ENCODE measurements around the gene SH3PXD2A.

The SH3PXD2A gene

GRCh38 chr10:103570844-103571655 lies 284.3 kb downstream of the SH3PXD2A start:
- TF ChIP-seq, protein P1, sequence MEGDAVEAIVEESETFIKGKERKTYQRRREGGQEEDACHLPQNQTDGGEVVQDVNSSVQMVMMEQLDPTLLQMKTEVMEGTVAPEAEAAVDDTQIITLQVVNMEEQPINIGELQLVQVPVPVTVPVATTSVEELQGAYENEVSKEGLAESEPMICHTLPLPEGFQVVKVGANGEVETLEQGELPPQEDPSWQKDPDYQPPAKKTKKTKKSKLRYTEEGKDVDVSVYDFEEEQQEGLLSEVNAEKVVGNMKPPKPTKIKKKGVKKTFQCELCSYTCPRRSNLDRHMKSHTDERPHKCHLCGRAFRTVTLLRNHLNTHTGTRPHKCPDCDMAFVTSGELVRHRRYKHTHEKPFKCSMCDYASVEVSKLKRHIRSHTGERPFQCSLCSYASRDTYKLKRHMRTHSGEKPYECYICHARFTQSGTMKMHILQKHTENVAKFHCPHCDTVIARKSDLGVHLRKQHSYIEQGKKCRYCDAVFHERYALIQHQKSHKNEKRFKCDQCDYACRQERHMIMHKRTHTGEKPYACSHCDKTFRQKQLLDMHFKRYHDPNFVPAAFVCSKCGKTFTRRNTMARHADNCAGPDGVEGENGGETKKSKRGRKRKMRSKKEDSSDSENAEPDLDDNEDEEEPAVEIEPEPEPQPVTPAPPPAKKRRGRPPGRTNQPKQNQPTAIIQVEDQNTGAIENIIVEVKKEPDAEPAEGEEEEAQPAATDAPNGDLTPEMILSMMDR (IDR thresholded peaks at IDR 0.05) = no peak

DNA sequence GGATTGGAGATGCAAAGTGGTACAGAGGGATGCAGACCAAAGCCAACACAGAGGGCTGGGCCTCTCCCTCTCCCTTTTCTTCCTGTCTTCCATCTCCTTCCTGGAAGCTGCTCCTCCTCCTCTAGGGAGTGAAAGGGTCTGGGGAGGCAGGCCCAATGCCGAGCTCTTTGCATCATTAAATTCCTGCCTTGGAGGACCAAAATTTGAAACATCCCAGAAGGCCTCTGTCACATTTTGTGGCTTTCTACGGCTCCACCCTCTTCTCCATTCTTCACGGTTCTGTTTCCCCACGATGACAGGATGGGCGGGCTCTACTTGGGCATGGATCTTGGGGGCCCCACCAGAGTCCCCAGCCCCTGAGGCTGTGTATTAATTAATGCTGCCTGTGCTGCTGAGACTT lies 285.5 kb downstream of the SH3PXD2A start:
- TF ChIP-seq, protein P1 (IDR thresholded peaks at IDR 0.05) = no peak

DNA sequence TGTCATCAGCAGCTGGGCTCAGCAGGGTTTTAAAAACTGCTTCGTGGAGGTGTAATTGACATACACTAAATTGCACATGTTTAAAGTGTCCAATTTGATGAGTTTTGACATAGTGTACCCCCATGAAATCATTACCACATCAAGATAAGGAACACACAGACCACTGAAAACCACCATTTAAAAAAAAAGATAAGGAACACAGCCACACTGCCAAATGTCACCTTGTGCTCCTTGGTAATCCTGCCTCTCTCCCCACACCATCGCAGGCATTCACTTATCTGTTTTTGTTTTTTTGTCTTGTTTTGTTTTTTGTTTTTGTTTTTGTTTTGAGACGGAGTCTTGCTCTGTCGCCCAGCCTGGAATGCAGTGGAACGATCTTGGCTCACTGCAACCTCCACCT lies 286.9 kb downstream of the SH3PXD2A start:
- TF ChIP-seq, protein P1 (IDR thresholded peaks at IDR 0.05) = no peak

DNA sequence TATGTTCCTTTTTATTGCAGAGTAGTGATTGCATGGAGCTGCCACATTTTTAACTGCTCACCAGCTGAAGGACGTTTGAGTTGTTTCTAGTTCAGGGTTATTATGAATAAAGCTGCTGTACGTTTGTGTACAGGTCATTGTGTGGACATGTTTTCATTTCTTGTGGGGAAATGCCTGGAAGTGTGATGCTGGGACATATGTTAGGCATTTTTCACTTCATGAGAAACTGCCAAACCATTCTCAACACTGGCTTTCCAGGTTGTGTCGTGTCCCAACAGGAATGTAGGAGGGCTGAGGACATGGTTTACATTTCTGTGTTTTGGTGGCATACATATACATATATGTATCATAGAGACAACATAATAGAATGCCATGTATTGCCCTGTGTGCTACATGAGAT lies 288.8 kb downstream of the SH3PXD2A start:
- TF ChIP-seq, protein P1 (IDR thresholded peaks at IDR 0.05) = no peak

GRCh38 chr10:103564776-103565520 lies 290.4 kb downstream of the SH3PXD2A start:
- TF ChIP-seq, protein P1 (IDR thresholded peaks at IDR 0.05) = peak; percentile 81

- TF ChIP-seq, protein P1 (IDR thresholded peaks at IDR 0.05) = no peak
Measured at GRCh38 chr10:103564116-103564501, 291.3 kb downstream of the SH3PXD2A start.

- TF ChIP-seq, protein P1 (IDR thresholded peaks at IDR 0.05) = no peak
Measured at GRCh38 chr10:103563231-103564115, 291.9 kb downstream of the SH3PXD2A start.
